ENCODE results near the gene SUCO. TPM values are rescaled to one million over a fixed set of nuclear protein-coding genes. Genes with fewer than 3 reads are reported as not detected.

Gene SUCO
- total and polyA plus RNA-seq, 12 donors = 14.0 to 108 (median 34.4) TPM

- no peak overlapping the region for H3K4me3 ChIP-seq
- no peaks in the 10 kb centered on the region for H3K4me1 ChIP-seq (replicated peaks in 1 of 2)
- peaks cover 4 to 14% of the 10 kb centered on the region in 2 donors for H3K36me3 ChIP-seq (replicated peaks in 1 of 2)
- H3K9me3 ChIP-seq (replicated peaks in 1 of 3) = no peaks in the 10 kb centered on the region
- no peaks in the 10 kb centered on the region for H3K27me3 ChIP-seq
- intact Hi-C loops (cut with DNase I) = no loop called here
- no peak overlapping the region for H3K27ac ChIP-seq
- DNase-seq = no peak
- no peak for TF ChIP-seq POLR2A (IDR thresholded peaks at IDR 0.05)
- no peak for TF ChIP-seq CTCF (IDR thresholded peaks at IDR 0.05)
Measured at GRCh38 chr1:172556461-172556860, 23.5 kb downstream of the SUCO start.

DNA sequence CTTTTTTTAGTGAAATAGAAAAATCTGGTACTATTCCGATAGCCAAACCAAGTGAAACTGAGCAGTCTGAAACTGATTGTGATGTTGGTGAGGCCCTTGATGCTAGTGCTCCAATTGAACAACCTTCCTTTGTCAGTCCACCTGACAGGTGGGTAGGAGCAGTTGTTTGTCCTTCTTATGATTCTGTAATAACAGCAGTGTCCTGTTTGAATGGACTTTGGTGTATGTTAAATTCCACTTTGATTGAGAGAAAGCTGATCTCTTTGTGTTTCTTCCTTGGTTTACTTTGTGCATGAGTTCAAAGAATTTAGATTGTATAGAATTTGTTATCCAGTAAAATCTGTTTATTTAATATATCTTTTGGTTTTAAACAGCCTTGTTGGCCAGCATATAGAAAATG is 24.3 kb downstream of the SUCO start:
- Histone ChIP-seq H3K27ac (no peak overlapping the region), H3K4me1 (replicated peaks in 1 of 2) (no peaks in the 10 kb centered on the region), H3K36me3 (replicated peaks in 1 of 2) (peaks cover 4 to 14% of the 10 kb centered on the region in 2 donors), H3K9me3 (replicated peaks in 1 of 3) (no peaks in the 10 kb centered on the region), H3K4me3 (no peak overlapping the region), H3K27me3 (no peaks in the 10 kb centered on the region)
- 96 to 100% (median 97%) methylated on average over 1 of the region's 1 CpG for WGBS, 4 donors
- TF ChIP-seq CTCF (IDR thresholded peaks at IDR 0.05) (no peak), POLR2A (IDR thresholded peaks at IDR 0.05) (no peak)
- DNase-seq = no peak
- intact Hi-C loops (cut with DNase I) = no loop called here

DNA sequence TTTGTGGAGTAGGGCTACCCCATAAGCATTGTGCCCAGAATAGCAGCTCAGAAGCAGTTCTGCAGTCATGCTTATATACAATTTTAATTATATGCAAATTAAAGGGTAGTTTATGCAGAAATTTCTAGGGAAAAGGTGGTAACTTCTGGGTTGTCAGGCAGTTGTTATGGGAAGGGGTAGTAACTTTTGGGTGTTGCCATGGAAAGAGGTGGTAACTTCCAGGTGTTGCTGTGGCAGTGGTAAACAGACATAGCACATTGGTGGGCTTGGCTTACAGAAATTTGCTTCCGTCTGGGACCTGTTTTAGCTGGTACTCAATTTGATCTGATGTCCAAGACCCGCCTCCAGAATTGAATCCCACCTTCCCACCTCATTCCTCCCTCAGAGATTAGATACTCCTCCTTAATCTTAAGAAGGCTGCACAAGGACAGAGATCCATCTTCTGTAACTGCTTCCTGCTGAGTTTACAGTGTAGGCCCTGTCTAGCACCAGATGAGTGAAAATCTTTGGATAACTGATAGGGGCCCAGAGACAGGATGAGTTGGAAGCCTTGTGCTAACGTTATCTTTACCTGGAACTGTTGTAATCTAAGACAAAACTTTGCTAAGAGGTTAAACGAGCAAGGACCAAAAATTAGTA is 26.7 kb downstream of the SUCO start:
- no peaks in the 10 kb centered on the region for H3K27me3 ChIP-seq
- H3K27ac ChIP-seq = no peak overlapping the region
- no peak for DNase-seq
- WGBS, 4 donors = 91 to 94% (median 92%) methylated on average over 4 of the region's 4 CpGs
- no peak overlapping the region for H3K4me3 ChIP-seq
- peaks cover 4 to 14% of the 10 kb centered on the region in 2 donors for H3K36me3 ChIP-seq (replicated peaks in 1 of 2)
- intact Hi-C loops (cut with DNase I) = no loop called here
- no peaks in the 10 kb centered on the region for H3K9me3 ChIP-seq (replicated peaks in 1 of 3)
- H3K4me1 ChIP-seq (replicated peaks in 1 of 2) = no peaks in the 10 kb centered on the region
- TF ChIP-seq CTCF (IDR thresholded peaks at IDR 0.05) (no peak), POLR2A (IDR thresholded peaks at IDR 0.05) (no peak)

- DNase-seq = no peak
- 90 to 100% (median 97%) methylated on average over 3 of the region's 3 CpGs for WGBS, 4 donors
- Histone ChIP-seq H3K27me3 (no peaks in the 10 kb centered on the region), H3K9me3 (replicated peaks in 1 of 3) (no peaks in the 10 kb centered on the region), H3K27ac (no peak overlapping the region), H3K4me1 (replicated peaks in 1 of 2) (no peaks in the 10 kb centered on the region), H3K4me3 (no peak overlapping the region), H3K36me3 (replicated peaks in 1 of 2) (peaks cover 4 to 10% of the 10 kb centered on the region in 2 donors)
- intact Hi-C loops (cut with DNase I) = no loop called here
- no peak for TF ChIP-seq POLR2A (IDR thresholded peaks at IDR 0.05)
- TF ChIP-seq CTCF (IDR thresholded peaks at IDR 0.05) = no peak
Measured at GRCh38 chr1:172561252-172561651, 28.3 kb downstream of the SUCO start.
